Erythroblast (primary cell): ENCODE measurements around the gene TUBA8.
"Not testable (repeated sequence)": the region's sequence is repeated elsewhere in the genome, so short reads cannot be mapped to it uniquely, and the experiment has no call there.

Source experiments
- DNase-seq, 2 experiments: peaks; one replicate each; lab custom pipeline; 2025; lab: John Stamatoyannopoulos, UW
- GATA1 ChIP-seq: IDR thresholded peaks from 2 replicates; pipeline ENCODE4 v1.6.1; 2011; ENCODE audit warnings: low read depth, mild to moderate bottlenecking, control low read depth, low read length, moderate library complexity
- POLR2A ChIP-seq: IDR thresholded peaks from 2 replicates; pipeline ENCODE4 v1.6.1; 2011; ENCODE audit warnings: mild to moderate bottlenecking, low read length

Gene TUBA8

GRCh38 chr22:18120857-18121256, 10.2 kb downstream of the TUBA8 start:
- no peak for DNase-seq
- TF ChIP-seq GATA1, result no peak
- TF ChIP-seq POLR2A, result no peak

GRCh38 chr22:18121506-18121905, 10.9 kb downstream of the TUBA8 start:
- no peak for DNase-seq
- TF ChIP-seq GATA1 (no peak), POLR2A (no peak)

GRCh38 chr22:18121954-18122554, 11.4 kb downstream of the TUBA8 start:
- no peak for DNase-seq
- TF ChIP-seq POLR2A, result no peak
- no peak for TF ChIP-seq GATA1

DNA sequence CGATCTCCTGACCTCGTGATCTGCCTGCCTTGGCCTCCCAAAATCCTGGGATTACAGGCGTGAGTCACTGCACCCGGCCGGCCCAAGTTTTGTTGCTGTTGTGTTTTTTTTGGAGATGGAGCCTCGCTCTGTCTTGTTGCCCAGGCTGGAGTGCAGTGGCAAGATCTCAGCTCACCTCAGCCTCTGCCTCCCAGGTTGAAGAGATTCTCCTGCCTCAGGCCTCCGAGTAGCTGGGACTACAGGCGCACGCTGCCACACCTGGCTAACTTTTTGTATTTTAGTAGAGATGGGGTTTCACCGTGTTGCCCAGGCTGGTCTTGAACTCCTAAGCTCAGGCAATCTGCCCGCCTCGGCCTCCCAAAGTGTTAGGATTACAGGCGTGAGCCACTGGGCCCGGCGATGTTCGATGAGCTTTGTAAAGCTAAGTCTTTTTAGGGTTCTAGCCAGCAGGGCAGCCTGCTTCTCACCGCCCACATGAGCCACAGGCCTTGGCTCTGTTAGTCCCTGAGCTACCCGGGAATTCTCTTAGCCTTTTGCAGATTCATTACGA, 12.9 kb downstream of the TUBA8 start:
- DNase-seq, result not testable (repeated sequence)

GRCh38 chr22:18126606-18127005, 16.0 kb downstream of the TUBA8 start:
- DNase-seq, result no peak

GRCh38 chr22:18130018-18130417, 19.4 kb downstream of the TUBA8 start:
- DNase-seq, result no peak

More at GRCh38 chr22:18126606-18127005, 16.0 kb downstream of the TUBA8 start:
- no peak for TF ChIP-seq GATA1
- TF ChIP-seq POLR2A, result no peak

DNA sequence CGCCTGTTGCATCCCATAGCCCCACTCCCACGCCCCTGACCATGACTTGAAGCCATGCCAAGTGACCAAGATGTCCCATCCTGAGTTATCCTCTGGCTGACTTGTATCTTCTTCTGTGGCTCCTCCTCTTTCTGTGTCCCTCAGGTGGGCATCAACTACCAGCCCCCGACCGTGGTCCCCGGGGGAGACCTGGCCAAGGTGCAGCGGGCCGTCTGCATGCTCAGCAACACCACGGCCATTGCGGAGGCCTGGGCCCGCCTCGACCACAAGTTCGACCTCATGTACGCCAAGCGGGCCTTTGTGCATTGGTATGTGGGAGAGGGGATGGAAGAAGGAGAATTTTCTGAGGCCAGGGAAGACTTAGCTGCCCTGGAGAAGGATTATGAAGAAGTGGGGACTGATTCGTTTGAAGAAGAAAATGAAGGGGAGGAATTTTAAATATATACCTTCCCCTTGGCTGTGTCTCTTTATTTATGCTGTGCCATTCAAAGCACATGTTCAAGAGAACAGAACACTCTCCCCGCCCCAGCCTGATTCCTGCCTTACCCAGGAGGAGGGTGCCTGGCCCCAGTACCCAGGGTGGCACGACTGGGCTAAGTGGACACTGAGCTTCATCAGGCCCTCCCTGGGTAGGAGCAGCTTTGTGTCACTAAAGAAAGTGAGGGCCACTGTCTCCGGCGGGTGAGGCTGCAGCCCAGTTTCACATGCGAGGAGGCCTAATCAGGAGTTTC, 20.3 kb downstream of the TUBA8 start:
- no peak for DNase-seq
- TF ChIP-seq GATA1, result no peak
- no peak for TF ChIP-seq POLR2A

More at GRCh38 chr22:18130018-18130417, 19.4 kb downstream of the TUBA8 start:
- TF ChIP-seq GATA1, result no peak
- TF ChIP-seq POLR2A, result no peak

GRCh38 chr22:18133452-18133851, 22.8 kb downstream of the TUBA8 start:
- DNase-seq, result no peak
- TF ChIP-seq GATA1, result no peak
- TF ChIP-seq POLR2A, result no peak

GRCh38 chr22:18136563-18137320, 26.1 kb downstream of the TUBA8 start:
- DNase-seq, result no peak
- TF ChIP-seq POLR2A (no peak), GATA1 (no peak)

GRCh38 chr22:18141004-18141403, 30.4 kb downstream of the TUBA8 start:
- DNase-seq, result not testable (repeated sequence)

DNA sequence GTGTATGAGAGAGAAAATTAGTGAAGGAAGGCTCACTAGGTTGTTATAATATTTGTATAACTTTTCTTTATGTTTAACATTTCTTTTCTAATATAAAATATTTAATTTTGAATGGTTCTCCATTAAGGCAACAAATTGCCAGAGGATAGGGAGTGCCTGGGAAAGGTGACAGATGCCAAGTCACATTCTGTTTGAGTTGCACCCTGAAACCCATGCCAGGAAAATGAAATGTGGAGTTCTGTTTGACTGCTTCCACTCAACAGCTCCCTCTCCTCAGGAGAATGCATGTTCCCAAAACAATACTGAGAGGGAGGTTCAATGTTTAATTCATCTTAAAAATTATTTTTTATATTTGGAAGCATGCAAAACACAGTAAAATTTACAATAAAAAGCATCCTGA, 33.5 kb downstream of the TUBA8 start:
- DNase-seq, result no peak

DNA sequence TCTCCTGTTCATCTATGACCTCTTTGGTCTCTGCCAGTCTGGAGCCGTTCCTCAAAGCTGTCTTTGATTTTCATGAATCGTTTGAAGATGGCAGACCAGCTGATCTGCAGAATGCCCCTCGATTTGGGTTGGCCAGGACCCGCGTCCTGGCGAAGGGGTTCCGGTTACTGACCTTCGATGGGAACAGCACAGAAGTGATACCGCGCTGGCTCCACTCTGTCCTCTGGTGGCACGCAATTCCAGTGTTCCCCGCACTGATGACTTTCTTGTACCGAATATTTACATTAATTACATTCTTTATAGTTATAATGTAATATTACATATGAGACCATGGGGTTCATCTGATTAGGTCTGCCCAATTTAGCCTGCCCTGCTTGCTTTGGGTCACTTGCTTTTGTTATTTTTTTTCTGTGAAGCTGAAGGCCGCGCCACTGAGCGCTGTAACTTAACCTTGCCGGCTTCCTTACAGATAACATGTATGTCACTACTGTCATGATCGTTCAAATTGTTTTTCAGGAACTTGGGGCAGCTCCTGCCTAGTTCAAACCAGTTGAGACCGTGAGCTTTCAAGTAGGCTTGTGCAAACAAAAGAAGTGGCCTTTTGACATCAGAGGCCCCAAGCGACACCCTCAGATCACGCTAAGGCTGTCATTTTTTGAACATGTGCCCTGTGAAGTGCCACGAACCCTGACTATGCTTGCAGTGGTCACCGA, 35.2 kb downstream of the TUBA8 start:
- DNase-seq, result no peak
- TF ChIP-seq GATA1 (no peak), POLR2A (no peak)

More for the DNA sequence above, 33.5 kb downstream of the TUBA8 start:
- TF ChIP-seq GATA1 (no peak), POLR2A (no peak)

GRCh38 chr22:18146389-18146753, 35.8 kb downstream of the TUBA8 start:
- no peak for TF ChIP-seq POLR2A
- no peak for TF ChIP-seq GATA1
- DNase-seq, result no peak
